Mesenchymal stem cell (in vitro differentiated cells and primary cell): ENCODE measurements around the gene CACNA1E.

Experiments
- DNase-seq: peaks from one replicate; pipeline ENCODE4 v3.0.0-alpha.2; 2013
- H2AFZ ChIP-seq: one replicate; pipeline ENCODE4 v1.6.1; 2013; ENCODE audit warnings: low read depth, mild to moderate bottlenecking, control low read depth, inconsistent platforms, low read length, moderate library complexity
- H2AK5ac ChIP-seq: 2 replicates; pipeline ENCODE4 v1.6.1; 2013; ENCODE audit warnings: low read length, moderate library complexity, mild to moderate bottlenecking, inconsistent platforms; ENCODE audit not compliant: severe bottlenecking
- H2BK120ac ChIP-seq: one replicate; pipeline ENCODE4 v1.6.1; 2013; ENCODE audit warnings: low read depth, mild to moderate bottlenecking, inconsistent platforms, low read length, moderate library complexity
- H2BK12ac ChIP-seq, 2 experiments: one replicate each; pipeline ENCODE4 v1.6.1; 2013; ENCODE audit warnings: inconsistent platforms in 2 of 2, low read length in 2 of 2, mild to moderate bottlenecking in 2 of 2, moderate library complexity in 2 of 2, control low read depth in 1 of 2
- H2BK15ac ChIP-seq: one replicate; pipeline ENCODE4 v1.6.1; 2013; ENCODE audit warnings: mild to moderate bottlenecking, low read depth, inconsistent platforms; ENCODE audit not compliant: poor library complexity, severe bottlenecking
- H2BK5ac ChIP-seq: 2 replicates; pipeline ENCODE4 v1.6.1; 2013; ENCODE audit warnings: low read depth, mild to moderate bottlenecking, low read length, control low read depth, inconsistent platforms; ENCODE audit not compliant: poor library complexity, severe bottlenecking
- H3K14ac ChIP-seq, 2 experiments: one replicate each; pipeline ENCODE4 v1.6.1; 2013; ENCODE audit warnings: inconsistent platforms in 2 of 2, low read length in 2 of 2, control low read depth in 1 of 2, mild to moderate bottlenecking in 1 of 2, moderate library complexity in 1 of 2
- H3K18ac ChIP-seq, 2 experiments: one replicate each; pipeline ENCODE4 v1.6.1; 2013; ENCODE audit warnings: inconsistent platforms in 2 of 2, low read length in 2 of 2, control low read depth in 1 of 2, low read depth in 1 of 2, mild to moderate bottlenecking in 1 of 2
- H3K23ac ChIP-seq, 2 experiments: one replicate each; pipeline ENCODE4 v1.6.1; 2013; ENCODE audit warnings: inconsistent platforms in 2 of 2, low read length in 2 of 2, mild to moderate bottlenecking in 2 of 2, moderate library complexity in 2 of 2, control low read depth in 1 of 2
- H3K27ac ChIP-seq: 2 replicates; pipeline ENCODE4 v1.5.1; 2013; ENCODE audit warnings: mild to moderate bottlenecking, moderate library complexity, low read length, control low read depth, inconsistent platforms; ENCODE audit not compliant: poor library complexity, severe bottlenecking
- H3K27me3 ChIP-seq, 2 experiments: 2 replicates each; pipeline versions ENCODE4 v1.6.1 to v1.7.0; 2013; ENCODE audit warnings: low read length in 2 of 2, mild to moderate bottlenecking in 2 of 2, moderate library complexity in 2 of 2, control low read depth in 1 of 2, inconsistent platforms in 1 of 2; ENCODE audit not compliant: control insufficient read depth in 1 of 2, insufficient read depth in 1 of 2
- H3K36me3 ChIP-seq, 2 experiments: 2 replicates each; pipeline versions ENCODE4 v1.6.1 to v1.7.0; 2013; ENCODE audit warnings: low read length in 2 of 2, control low read depth in 1 of 2, inconsistent platforms in 1 of 2, low read depth in 1 of 2, mild to moderate bottlenecking in 1 of 2; ENCODE audit not compliant: insufficient read depth in 2 of 2, control insufficient read depth in 1 of 2
- H3K4ac ChIP-seq, 2 experiments: one replicate each; pipeline ENCODE4 v1.6.1; 2013; ENCODE audit warnings: inconsistent platforms in 2 of 2, low read length in 2 of 2, mild to moderate bottlenecking in 2 of 2, moderate library complexity in 2 of 2, control low read depth in 1 of 2, low read depth in 1 of 2
- H3K4me1 ChIP-seq: 2 replicates; pipeline ENCODE4 v1.6.1; 2013; ENCODE audit warnings: low read depth, low read length, control low read depth; ENCODE audit not compliant: control insufficient read depth, insufficient read depth
- H3K4me2 ChIP-seq: 2 replicates; pipeline ENCODE4 v1.6.1; 2013; ENCODE audit warnings: low read length, mild to moderate bottlenecking, inconsistent platforms; ENCODE audit not compliant: poor library complexity, severe bottlenecking
- H3K4me3 ChIP-seq, 2 experiments: 2 replicates each; pipeline versions ENCODE4 v1.5.1 to v1.7.0; 2013; ENCODE audit warnings: low read length in 2 of 2, mild to moderate bottlenecking in 2 of 2, control low read depth in 1 of 2, low read depth in 1 of 2; ENCODE audit not compliant: insufficient read depth in 1 of 2
- H3K79me1 ChIP-seq: replicated peaks from 2 replicates; pipeline ENCODE4 v1.6.1; 2013; ENCODE audit warnings: mild to moderate bottlenecking, control low read depth, low read length, inconsistent platforms; ENCODE audit not compliant: poor library complexity, severe bottlenecking
- H3K9ac ChIP-seq: 2 replicates; pipeline ENCODE4 v1.7.0; 2013; ENCODE audit warnings: mild to moderate bottlenecking, low read length, moderate library complexity
- H3K9me3 ChIP-seq: 2 replicates; pipeline ENCODE4 v1.7.0; 2013; ENCODE audit warnings: mild to moderate bottlenecking, low read length; ENCODE audit not compliant: control insufficient read depth
- H4K8ac ChIP-seq: one replicate; pipeline ENCODE4 v1.6.1; 2013; ENCODE audit warnings: inconsistent platforms, mild to moderate bottlenecking, low read length, moderate library complexity
- H4K91ac ChIP-seq: one replicate; pipeline ENCODE4 v1.6.1; 2013; ENCODE audit warnings: mild to moderate bottlenecking, low read length, inconsistent platforms
- WGBS: methylation state at CpG from one replicate; pipeline ENCODE4 v1.1.7; 2013; ENCODE audit warnings: mixed read lengths; 5-methylcytosine and 5-hydroxymethylcytosine counted together

Gene CACNA1E

GRCh38 chr1:181768211-181768929, 285.1 kb downstream of the CACNA1E start:
- Histone ChIP-seq H2BK5ac (no peak overlapping the region), H3K27me3 (no peaks in the 10 kb centered on the region), H3K18ac (no peak overlapping the region), H3K36me3 (no peaks in the 10 kb centered on the region), H3K9ac (no peak overlapping the region), H3K14ac (no peak overlapping the region), H3K4ac (no peak overlapping the region), H4K91ac (no peak overlapping the region), H3K79me1 (no peaks in the 10 kb centered on the region), H2BK15ac (no peak overlapping the region), H3K9me3 (no peaks in the 10 kb centered on the region), H3K4me3 (no peak overlapping the region), H4K8ac (no peak overlapping the region), H3K23ac (no peak overlapping the region), H2BK120ac (no peak overlapping the region), H2BK12ac (no peak overlapping the region), H2AK5ac (no peak overlapping the region), H3K4me2 (no peak overlapping the region), H3K4me1 (no peaks in the 10 kb centered on the region), H3K27ac (no peak overlapping the region), H2AFZ (no peak overlapping the region)
- 62% methylated on average over 1 of the region's 3 CpGs for WGBS
- DNase-seq: no peak

GRCh38 chr1:181768930-181769280, 285.6 kb downstream of the CACNA1E start:
- no peaks in the 10 kb centered on the region for H3K79me1 ChIP-seq
- no peak for DNase-seq
- H2BK12ac ChIP-seq: no peak overlapping the region
- H3K4me3 ChIP-seq: no peak overlapping the region
- no peak overlapping the region for H3K4ac ChIP-seq
- H3K4me2 ChIP-seq: no peak overlapping the region
- no peak overlapping the region for H3K27ac ChIP-seq
- no peak overlapping the region for H2BK120ac ChIP-seq
- no peaks in the 10 kb centered on the region for H3K36me3 ChIP-seq
- 67% methylated on average over 3 of the region's 4 CpGs for WGBS
- H3K18ac ChIP-seq: no peak overlapping the region
- no peaks in the 10 kb centered on the region for H3K4me1 ChIP-seq
- no peak overlapping the region for H2AFZ ChIP-seq
- no peak overlapping the region for H2BK15ac ChIP-seq
- no peak overlapping the region for H3K9ac ChIP-seq
- no peak overlapping the region for H4K8ac ChIP-seq
- H3K9me3 ChIP-seq: no peaks in the 10 kb centered on the region
- no peak overlapping the region for H2BK5ac ChIP-seq
- no peaks in the 10 kb centered on the region for H3K27me3 ChIP-seq
- no peak overlapping the region for H2AK5ac ChIP-seq
- H3K14ac ChIP-seq: no peak overlapping the region
- no peak overlapping the region for H3K23ac ChIP-seq
- H4K91ac ChIP-seq: no peak overlapping the region

GRCh38 chr1:181769846-181770245, 286.5 kb downstream of the CACNA1E start:
- no peak for DNase-seq
- Histone ChIP-seq H3K4me1 (no peaks in the 10 kb centered on the region), H3K9me3 (no peaks in the 10 kb centered on the region), H2AK5ac (no peak overlapping the region), H3K23ac (no peak overlapping the region), H2BK120ac (no peak overlapping the region), H2AFZ (no peak overlapping the region), H3K4me2 (no peak overlapping the region), H3K27me3 (no peaks in the 10 kb centered on the region), H3K9ac (no peak overlapping the region), H2BK5ac (no peak overlapping the region), H2BK12ac (no peak overlapping the region), H3K27ac (no peak overlapping the region), H3K4ac (no peak overlapping the region), H4K91ac (no peak overlapping the region), H3K36me3 (no peaks in the 10 kb centered on the region), H3K79me1 (no peaks in the 10 kb centered on the region), H3K18ac (no peak overlapping the region), H4K8ac (no peak overlapping the region), H3K4me3 (no peak overlapping the region), H3K14ac (no peak overlapping the region), H2BK15ac (no peak overlapping the region)

- H2BK5ac ChIP-seq: no peak overlapping the region
- no peak overlapping the region for H3K14ac ChIP-seq
- H4K91ac ChIP-seq: no peak overlapping the region
- no peak overlapping the region for H2BK15ac ChIP-seq
- DNase-seq: no peak
- no peaks in the 10 kb centered on the region for H3K4me1 ChIP-seq
- H3K23ac ChIP-seq: no peak overlapping the region
- no peak overlapping the region for H2AK5ac ChIP-seq
- H2BK12ac ChIP-seq: no peak overlapping the region
- H3K9me3 ChIP-seq: no peaks in the 10 kb centered on the region
- H3K9ac ChIP-seq: no peak overlapping the region
- H3K36me3 ChIP-seq: no peaks in the 10 kb centered on the region
- no peak overlapping the region for H4K8ac ChIP-seq
- no CpG with 5 or more reads among the region's 1 CpG for WGBS
- H3K18ac ChIP-seq: no peak overlapping the region
- H3K27me3 ChIP-seq: no peaks in the 10 kb centered on the region
- no peak overlapping the region for H3K4me2 ChIP-seq
- H2BK120ac ChIP-seq: no peak overlapping the region
- H3K27ac ChIP-seq: no peak overlapping the region
- no peak overlapping the region for H3K4me3 ChIP-seq
- H3K79me1 ChIP-seq: no peaks in the 10 kb centered on the region
- H3K4ac ChIP-seq: no peak overlapping the region
- H2AFZ ChIP-seq: no peak overlapping the region
Measured at GRCh38 chr1:181772714-181773113, 289.4 kb downstream of the CACNA1E start.
